K562 (cell line): ENCODE data around the gene OXSM. TPM values are rescaled to one million over a fixed set of nuclear protein-coding genes. Genes with fewer than 3 reads are reported as not detected.

Experiments used
- BRF1 ChIP-seq: IDR thresholded peaks from 3 replicates; pipeline ENCODE4 v1.6.1; 2011; ENCODE audit warnings: borderline replicate concordance, mild to moderate bottlenecking; ENCODE audit not compliant: insufficient read length; ENCODE audit errors: extremely low read depth
- ETV1 ChIP-seq: fragments of 450-650 bp; conservative IDR thresholded peaks from 2 replicates; pipeline ENCODE4 v1.6.1; 2016; ENCODE audit warnings: missing genetic modification characterization, control low read depth, low read depth, missing compliant biosample characterization
- IFI16 ChIP-seq: fragments of 250-450 bp; sonication (Bioruptor Pico); IDR thresholded peaks from 2 replicates; pipeline ENCODE4 v2.1.2; 2022; ENCODE audit warnings: mild to moderate bottlenecking, inconsistent platforms
- NRF1 ChIP-seq, 2 experiments: fragments of 450-650 bp; IDR thresholded peaks in 1 of 2; conservative IDR thresholded peaks in 1 of 2; 2 replicates each; pipeline ENCODE4 v1.6.1; 2014; ENCODE audit warnings: mild to moderate bottlenecking in 2 of 2
- PTRF ChIP-seq: fragments of 450-650 bp; IDR thresholded peaks from 2 replicates; pipeline ENCODE4 v1.6.1; 2016; ENCODE audit warnings: mild to moderate bottlenecking, missing genetic modification characterization, missing compliant biosample characterization
- TBP ChIP-seq: optimal IDR thresholded peaks from 2 replicates; pipeline ENCODE3; 2011; ENCODE audit warnings: low read depth, low read length, improper control_type of control experiment
- U2AF1 ChIP-seq: fragments of 200-400 bp; formaldehyde crosslinking; optimal IDR thresholded peaks from 2 replicates; pipeline ENCODE3; 2017; ENCODE audit warnings: mild to moderate bottlenecking, low read depth, low read length, moderate library complexity
- ZKSCAN8 ChIP-seq: fragments of 200-800 bp; sonication (Bioruptor generic); IDR thresholded peaks from 2 replicates; pipeline ENCODE4 v1.6.1; 2016; ENCODE audit warnings: missing genetic modification characterization, missing compliant biosample characterization
- ZNF586 ChIP-seq: fragments of 450-650 bp; formaldehyde crosslinking; conservative IDR thresholded peaks from 2 replicates; pipeline ENCODE4 v1.4.0; 2020; ENCODE audit warnings: mild to moderate bottlenecking, moderate library complexity
- polyA plus RNA-seq, 8 experiments: library from polyadenylated mRNA; depleted of rRNA in 4 of 8; stranded (reverse) in 5 of 8; unstranded in 3 of 8; fragments of >200 nt; fragmentation: Nextera tagmentation in 2 of 8; fragmentation: Illumina TruSeq in 1 of 8; extraction: Ambion mirVana in 2 of 8; extraction: Trizol in 1 of 8; gene quantifications; 2 replicates each; pipeline versions ENCODE4 v1.2.1 to v1.2.3, GENCODE V29; 2011 to 2014; ENCODE audit warnings: inconsistent platforms in 1 of 8, missing spikeins in 1 of 8
- total RNA-seq, 7 experiments: library from RNA; depleted of rRNA in 6 of 7; stranded (reverse); fragments of >200 nt in 6 of 7; fragmentation: Illumina TruSeq in 2 of 7; extraction: Trizol in 2 of 7; gene quantifications; 2 replicates each; pipeline versions ENCODE4 v1.2.1 to v1.2.3, GENCODE V29; 2011 to 2021; ENCODE audit warnings: low replicate concordance in 1 of 7
- TF ChIP-seq, protein P1 (sequence below), 2 experiments: fragments of 450-650 bp; IDR thresholded peaks; 2 replicates each; pipeline ENCODE4 v1.6.1; 2016; ENCODE audit warnings: mild to moderate bottlenecking in 2 of 2, borderline replicate concordance in 1 of 2, low read depth in 1 of 2, moderate library complexity in 1 of 2
- TF ChIP-seq, protein P2 (sequence below): fragments of 450-650 bp; IDR thresholded peaks from 2 replicates; pipeline ENCODE4 v1.6.1; 2014; ENCODE audit warnings: low read depth, mild to moderate bottlenecking, moderate library complexity, borderline replicate concordance
- TF ChIP-seq, protein P3 (sequence below), 2 experiments: IDR thresholded peaks; 2 replicates each; pipeline ENCODE4 v1.6.1; 2011; ENCODE audit warnings: borderline replicate concordance in 1 of 2, control low read depth in 1 of 2, low read depth in 1 of 2, low read length in 1 of 2, mild to moderate bottlenecking in 1 of 2, mixed read lengths in 1 of 2, moderate library complexity in 1 of 2; ENCODE audit not compliant: insufficient read depth in 1 of 2, insufficient read length in 1 of 2, poor library complexity in 1 of 2, severe bottlenecking in 1 of 2; ENCODE audit errors: extremely low read depth in 1 of 2
- TF ChIP-seq, protein P4 (sequence below), 2 experiments: fragments of 250-450 bp in 1 of 2; fragments of 450-650 bp in 1 of 2; sonication (Bioruptor Pico) in 1 of 2; IDR thresholded peaks; 2 replicates each; pipeline versions ENCODE4 v1.6.1 to v1.8.0; 2016 to 2021; ENCODE audit warnings: mild to moderate bottlenecking in 2 of 2, moderate library complexity in 2 of 2, missing compliant biosample characterization in 1 of 2, missing genetic modification characterization in 1 of 2

OXSM gene
- total and polyA plus RNA-seq, 9 of the 15 experiments (the other 6 are each of a cell fraction or from before 2014, with no cell fraction given), result 24.0 to 107 (median 34.0) TPM

DNA sequence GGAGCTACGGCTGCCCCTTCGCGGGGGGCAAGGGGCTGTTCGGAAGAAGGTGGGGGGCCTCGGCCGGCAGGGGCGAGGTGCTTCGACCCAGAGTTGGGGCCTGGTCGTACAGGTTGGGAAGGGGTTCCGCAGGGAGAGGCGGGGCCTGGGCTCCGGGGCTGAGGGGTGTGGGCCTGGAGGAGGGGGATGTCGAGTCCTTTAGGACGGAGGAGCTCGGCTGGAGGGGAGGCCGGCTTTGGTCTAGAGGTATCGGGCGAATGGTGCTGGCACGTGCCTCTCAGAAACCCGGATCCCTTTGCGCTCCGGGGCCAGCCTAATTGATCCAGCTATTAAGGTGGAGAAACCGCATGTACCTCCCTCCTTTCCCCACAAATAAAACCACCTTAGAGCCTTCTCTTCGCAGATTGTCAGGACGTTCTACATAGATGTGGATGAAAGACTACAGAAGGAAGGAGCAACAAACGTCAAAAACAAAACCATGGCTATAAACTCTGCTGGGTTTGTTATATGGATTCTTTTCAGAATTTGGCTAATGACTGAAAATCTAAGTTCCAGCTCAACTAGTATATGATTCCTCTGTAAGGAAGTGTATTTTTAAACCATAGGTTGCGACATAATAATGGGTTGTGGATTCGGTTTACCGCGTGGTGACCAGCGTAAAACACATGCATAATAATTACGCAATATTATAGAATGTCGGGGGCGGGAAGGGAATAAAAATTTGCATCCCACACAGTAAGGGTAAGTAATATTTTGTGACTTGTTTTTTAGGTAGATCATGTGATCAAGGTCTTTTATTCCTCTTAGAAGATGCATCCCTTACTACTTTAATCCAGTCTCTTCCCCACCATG, 6.0 kb upstream of the OXSM start (continued):
- TF ChIP-seq, protein P1, sequence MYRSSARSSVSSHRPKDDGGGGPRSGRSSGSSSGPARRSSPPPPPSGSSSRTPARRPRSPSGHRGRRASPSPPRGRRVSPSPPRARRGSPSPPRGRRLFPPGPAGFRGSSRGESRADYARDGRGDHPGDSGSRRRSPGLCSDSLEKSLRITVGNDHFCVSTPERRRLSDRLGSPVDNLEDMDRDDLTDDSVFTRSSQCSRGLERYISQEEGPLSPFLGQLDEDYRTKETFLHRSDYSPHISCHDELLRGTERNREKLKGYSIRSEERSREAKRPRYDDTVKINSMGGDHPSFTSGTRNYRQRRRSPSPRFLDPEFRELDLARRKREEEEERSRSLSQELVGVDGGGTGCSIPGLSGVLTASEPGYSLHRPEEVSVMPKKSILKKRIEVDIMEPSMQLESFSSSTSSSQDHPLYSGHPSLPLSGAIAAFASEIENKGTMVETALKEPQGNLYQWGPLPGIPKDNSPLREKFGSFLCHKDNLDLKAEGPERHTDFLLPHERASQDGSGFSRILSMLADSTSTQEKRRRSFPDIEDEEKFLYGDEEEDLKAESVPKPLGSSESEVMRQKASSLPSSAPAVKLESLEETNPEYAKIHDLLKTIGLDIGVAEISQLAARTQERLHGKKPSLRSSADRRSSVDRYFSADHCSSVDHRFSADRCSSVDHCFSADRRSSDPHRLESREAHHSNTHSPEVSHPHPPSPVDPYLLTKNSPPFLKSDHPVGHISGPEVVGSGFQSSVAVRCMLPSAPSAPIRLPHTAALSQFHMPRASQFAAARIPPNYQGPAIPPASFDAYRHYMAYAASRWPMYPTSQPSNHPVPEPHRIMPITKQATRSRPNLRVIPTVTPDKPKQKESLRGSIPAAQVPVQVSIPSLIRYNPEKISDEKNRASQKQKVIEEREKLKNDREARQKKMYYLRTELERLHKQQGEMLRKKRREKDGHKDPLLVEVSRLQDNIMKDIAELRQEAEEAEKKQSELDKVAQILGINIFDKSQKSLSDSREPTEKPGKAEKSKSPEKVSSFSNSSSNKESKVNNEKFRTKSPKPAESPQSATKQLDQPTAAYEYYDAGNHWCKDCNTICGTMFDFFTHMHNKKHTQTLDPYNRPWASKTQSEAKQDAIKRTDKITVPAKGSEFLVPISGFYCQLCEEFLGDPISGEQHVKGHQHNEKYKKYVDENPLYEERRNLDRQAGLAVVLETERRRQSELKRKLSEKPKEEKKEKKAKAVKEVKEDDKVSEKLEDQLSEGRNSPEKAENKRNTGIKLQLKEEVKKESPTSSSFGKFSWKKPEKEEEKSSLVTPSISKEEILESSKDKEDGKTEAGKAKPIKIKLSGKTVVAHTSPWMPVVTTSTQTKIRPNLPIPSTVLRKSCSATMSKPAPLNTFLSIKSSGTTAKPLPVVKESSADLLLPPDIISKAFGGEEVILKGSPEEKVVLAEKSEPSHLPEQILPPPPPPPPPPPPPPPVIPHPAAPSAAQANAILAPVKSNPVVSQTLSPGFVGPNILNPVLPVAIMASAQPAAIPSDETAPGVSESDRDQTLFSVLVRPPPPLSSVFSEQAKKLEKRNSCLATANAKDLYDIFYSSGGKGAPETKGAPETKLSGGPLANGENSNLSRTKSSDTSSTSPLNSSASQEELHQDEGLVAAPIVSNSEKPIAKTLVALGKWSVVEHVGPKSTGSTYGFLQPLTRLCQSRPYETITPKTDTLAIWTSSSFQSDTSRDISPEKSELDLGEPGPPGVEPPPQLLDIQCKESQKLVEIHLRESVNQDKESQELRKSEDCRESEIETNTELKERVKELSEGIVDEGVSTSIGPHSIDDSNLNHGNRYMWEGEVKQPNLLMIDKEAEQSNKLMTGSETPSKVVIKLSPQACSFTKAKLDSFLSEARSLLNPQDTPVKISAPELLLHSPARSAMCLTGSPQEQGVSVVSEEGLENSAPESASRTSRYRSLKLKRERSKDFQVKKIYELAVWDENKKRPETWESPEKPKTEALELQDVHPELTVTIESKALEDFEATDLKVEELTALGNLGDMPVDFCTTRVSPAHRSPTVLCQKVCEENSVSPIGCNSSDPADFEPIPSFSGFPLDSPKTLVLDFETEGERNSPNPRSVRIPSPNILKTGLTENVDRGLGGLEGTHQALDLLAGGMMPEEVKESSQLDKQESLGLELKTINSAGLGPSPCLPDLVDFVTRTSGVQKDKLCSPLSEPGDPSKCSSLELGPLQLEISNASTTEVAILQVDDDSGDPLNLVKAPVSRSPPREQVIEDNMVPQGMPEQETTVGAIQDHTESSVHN (IDR thresholded peaks at IDR 0.05; ENCODE audit: borderline replicate concordance in 1 of 2, low read depth in 1 of 2), result no peak
- peak; percentile 38 for TF ChIP-seq TBP
- TF ChIP-seq BRF1, result no peak
- TF ChIP-seq, protein P2, sequence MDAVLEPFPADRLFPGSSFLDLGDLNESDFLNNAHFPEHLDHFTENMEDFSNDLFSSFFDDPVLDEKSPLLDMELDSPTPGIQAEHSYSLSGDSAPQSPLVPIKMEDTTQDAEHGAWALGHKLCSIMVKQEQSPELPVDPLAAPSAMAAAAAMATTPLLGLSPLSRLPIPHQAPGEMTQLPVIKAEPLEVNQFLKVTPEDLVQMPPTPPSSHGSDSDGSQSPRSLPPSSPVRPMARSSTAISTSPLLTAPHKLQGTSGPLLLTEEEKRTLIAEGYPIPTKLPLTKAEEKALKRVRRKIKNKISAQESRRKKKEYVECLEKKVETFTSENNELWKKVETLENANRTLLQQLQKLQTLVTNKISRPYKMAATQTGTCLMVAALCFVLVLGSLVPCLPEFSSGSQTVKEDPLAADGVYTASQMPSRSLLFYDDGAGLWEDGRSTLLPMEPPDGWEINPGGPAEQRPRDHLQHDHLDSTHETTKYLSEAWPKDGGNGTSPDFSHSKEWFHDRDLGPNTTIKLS, result peak; percentile 60; the same call in 1 of the 2 replicates
- TF ChIP-seq, protein P3, sequence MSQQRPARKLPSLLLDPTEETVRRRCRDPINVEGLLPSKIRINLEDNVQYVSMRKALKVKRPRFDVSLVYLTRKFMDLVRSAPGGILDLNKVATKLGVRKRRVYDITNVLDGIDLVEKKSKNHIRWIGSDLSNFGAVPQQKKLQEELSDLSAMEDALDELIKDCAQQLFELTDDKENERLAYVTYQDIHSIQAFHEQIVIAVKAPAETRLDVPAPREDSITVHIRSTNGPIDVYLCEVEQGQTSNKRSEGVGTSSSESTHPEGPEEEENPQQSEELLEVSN (IDR thresholded peaks at IDR 0.05; ENCODE audit: borderline replicate concordance in 1 of 2, extremely low read depth in 1 of 2, insufficient read depth in 1 of 2, insufficient read length in 1 of 2, low read depth in 1 of 2, low read length in 1 of 2, poor library complexity in 1 of 2, severe bottlenecking in 1 of 2), result peak; percentile 59 to 87
- TF ChIP-seq U2AF1, result no peak
- no peak; the same call in 1 of the 2 replicates for TF ChIP-seq ZKSCAN8
- TF ChIP-seq, protein P4, sequence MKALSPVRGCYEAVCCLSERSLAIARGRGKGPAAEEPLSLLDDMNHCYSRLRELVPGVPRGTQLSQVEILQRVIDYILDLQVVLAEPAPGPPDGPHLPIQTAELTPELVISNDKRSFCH (CRISPR knock-in tag; IDR thresholded peaks at IDR 0.05), result no peak
- TF ChIP-seq, protein P4 (tag; IDR thresholded peaks at IDR 0.05), result no peak
- TF ChIP-seq ETV1, result 0 out of 2 replicates have a peak, but pooled peaks have one; percentile 15
- TF ChIP-seq IFI16, result no peak
- no peak for TF ChIP-seq NRF1 (conservative IDR thresholded peaks at IDR 0.05 in 1 of 2, IDR thresholded peaks at IDR 0.05 in 1 of 2)
- TF ChIP-seq PTRF, result no peak
- TF ChIP-seq ZNF586, result no peak
